ENCODE measurements around the gene RRP7A.
"Not testable (repeated sequence)": the region's sequence is repeated elsewhere in the genome, so short reads cannot be mapped to it uniquely, and the experiment has no call there.

Gene RRP7A

DNA sequence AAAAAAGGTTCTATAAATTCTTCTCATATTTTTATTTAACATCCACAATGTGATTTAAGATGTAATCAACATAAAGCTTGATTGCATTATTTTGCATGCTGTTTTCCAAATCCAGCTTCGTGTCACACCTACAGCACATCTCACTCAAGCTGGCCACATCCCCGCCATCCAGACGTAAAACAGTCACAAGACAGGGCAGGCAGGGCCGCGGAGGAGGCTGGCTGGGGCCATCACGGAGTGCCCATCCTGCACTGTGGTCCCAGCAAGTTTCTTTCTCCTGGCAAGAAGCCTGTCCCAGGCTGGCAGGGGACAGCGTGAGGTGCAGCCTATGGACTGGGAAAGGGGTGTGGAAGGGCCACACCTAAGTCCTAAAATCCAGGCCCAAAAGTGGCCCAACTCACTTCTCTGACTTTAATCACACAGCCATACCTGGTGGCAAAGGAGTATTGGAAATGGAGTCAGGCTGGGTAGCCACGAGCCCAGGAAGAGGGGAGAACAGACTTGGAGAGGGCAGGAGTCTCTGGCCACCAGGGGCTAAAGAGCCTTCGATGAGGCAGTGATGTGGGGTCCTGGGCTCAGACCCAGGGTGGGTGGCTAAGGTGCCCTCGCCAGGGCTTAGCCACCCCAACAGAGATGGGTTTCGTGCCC is 11.1 kb downstream of the RRP7A start:
- DNase-seq (ENCODE audit: low read depth, low spot score); H3K27ac ChIP-seq: not testable (repeated sequence)

- DNase-seq (ENCODE audit: low read depth, low spot score): no peak
- no peak overlapping the region for H3K27ac ChIP-seq
Measured at GRCh38 chr22:42500836-42501179, 18.8 kb downstream of the RRP7A start.

DNA sequence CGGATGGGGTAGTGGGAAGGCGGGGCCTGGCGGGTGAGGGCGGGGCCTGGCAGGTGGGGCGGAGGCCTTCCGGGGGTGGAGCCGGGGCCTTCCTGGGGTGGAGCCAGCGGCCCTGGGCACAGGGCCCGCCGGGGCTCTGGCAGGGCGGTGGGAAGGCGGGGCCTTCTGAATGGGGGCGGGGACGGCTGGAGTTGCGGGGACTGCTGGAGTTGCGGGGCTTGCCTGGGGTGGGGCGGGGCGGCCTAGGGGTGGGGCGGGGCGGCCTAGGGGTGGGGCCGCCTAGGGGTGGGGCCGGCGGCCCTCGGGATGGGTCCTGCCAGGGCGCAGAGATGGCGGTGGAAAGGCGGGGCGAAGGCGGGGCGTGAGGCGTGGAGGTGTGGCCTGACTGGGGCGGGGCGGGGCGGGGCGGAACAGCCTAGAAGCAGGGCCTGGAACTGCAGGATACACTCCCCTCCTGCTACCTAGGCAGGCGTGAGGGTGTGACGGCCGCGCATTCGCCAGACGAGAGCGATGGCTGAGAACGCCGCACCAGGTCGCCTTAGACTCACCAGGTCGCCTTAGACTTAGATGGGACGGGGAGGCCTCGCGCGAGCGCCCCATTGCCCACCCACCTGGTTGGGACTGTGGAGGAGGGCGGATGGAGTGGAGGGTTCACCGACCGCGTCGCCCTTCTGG is 19.3 kb downstream of the RRP7A start:
- H3K27ac ChIP-seq: peak overlapping the region; percentile 55
- DNase-seq (ENCODE audit: low read depth, low spot score): peak; percentile 16

- not testable (repeated sequence) for DNase-seq (ENCODE audit: low read depth, low spot score)
- peak overlapping the region; percentile 55 for H3K27ac ChIP-seq
Measured at GRCh38 chr22:42499773-42500160, 19.8 kb downstream of the RRP7A start.

DNA sequence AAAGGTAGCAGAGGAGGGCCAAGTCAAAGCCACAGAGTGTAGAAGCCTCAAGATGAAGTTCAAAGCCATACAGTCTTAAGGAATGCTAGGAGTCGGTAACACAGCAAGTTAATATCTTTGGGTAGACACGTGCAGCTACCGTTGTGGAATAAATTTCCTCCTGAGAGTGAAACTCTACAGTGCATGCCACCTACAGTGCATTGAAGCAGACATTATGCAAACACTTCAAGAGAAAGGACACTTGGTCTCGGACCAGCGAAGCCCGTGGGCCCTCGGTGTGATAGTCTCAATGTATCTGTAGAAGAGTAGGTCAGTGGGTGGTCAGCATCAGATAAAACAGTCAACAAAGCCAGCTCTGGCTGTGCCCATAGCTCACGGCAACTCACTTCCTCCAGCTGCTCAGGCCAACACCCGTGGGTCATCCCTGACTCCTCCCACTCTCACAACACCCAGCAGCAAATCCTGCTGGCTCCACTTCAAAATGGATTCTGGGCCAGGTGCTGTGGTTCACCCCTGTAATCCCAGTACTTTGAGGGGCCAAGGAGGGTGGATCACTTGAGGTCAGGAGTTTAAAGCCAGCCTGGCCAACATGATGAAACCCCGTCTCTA is 24.0 kb downstream of the RRP7A start:
- not testable (repeated sequence) for H3K27ac ChIP-seq; DNase-seq (ENCODE audit: low read depth, low spot score)

GRCh38 chr22:42493393-42493792 is 26.2 kb downstream of the RRP7A start:
- no peak overlapping the region for H3K27ac ChIP-seq
- DNase-seq (ENCODE audit: low read depth, low spot score): no peak

GRCh38 chr22:42492323-42492690 is 27.3 kb downstream of the RRP7A start:
- no peak overlapping the region for H3K27ac ChIP-seq
- DNase-seq (ENCODE audit: low read depth, low spot score): no peak

DNA sequence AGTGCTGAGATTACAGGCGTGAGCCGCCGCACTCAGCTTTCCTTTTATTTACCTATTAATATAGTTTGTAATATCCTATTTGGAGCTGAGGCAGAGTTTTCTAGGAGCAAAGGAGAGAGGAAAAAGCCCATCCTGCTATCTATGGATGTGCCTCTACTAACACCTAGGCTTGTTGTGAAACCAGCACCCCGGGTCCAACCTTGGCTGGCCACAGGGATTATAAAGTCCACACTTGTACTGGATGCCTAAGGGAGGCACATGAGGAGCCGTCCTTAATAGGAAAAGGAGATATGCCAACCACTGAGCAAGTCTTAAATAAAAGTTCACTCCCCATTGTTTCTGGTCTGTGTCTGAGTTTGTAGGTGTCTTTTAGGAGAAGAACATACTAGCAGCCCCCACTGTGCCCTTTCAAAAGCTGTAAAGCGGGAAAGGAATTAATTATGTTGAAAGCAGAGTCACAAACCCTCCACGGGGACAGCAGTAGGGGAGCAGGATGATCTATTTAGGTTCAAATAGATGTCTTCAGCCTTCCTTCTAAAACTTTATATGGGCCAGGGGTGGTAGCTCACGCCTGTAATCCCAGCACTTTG is 29.3 kb downstream of the RRP7A start:
- no peak for DNase-seq (ENCODE audit: low read depth, low spot score)
- no peak overlapping the region for H3K27ac ChIP-seq

- no peak for DNase-seq (ENCODE audit: low read depth, low spot score)
- no peak overlapping the region for H3K27ac ChIP-seq
Measured at GRCh38 chr22:42489000-42489399, 30.6 kb downstream of the RRP7A start.

DNA sequence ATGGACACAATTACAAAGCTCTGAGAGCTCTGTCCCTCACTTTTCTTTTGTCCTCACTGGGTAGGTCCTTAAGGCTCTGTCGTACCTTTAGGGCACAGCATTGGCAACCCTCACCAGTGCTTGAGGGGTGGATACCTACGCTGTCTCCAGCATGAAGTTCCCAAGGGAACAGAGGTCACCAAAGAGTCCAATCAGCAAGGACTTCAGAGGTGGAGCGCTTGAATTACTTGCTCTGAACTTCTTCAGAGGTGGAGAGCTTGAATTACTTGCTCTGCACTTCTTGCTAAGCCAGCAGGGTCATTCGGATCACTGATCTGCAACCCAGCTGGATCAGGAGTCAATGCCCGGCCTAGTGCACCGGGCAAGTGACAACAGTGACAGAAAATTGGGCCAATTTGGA is 35.1 kb downstream of the RRP7A start:
- H3K27ac ChIP-seq: no peak overlapping the region

DNA sequence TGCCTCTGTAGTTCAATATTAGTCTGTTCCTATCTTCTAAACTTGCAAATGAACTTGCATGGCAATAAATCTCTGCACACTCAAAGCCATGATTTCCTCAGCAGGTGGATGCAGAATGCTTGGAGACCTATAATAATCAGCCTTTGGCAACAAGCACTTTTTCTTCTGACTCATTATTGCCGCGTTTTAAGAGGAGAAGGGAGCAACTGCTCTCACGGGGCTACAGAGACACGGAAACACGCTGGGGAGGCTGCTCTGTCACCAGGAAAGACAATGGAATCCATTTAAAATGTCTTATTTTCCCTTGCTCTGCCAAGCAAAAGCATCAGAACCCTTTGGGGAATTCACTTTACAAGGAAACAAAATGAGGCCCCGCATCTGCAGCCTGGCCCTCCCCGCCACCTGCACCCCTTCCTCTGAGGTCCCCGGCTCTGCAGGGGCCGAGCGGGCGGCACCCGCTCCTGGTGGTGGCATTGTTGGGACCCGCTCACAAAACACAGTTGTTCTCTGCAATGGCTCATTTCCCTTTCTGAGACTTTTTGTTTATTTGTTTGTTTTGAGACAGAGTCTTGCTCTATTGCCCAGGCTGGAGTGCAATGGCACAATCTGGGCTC is 35.9 kb downstream of the RRP7A start:
- not testable (repeated sequence) for DNase-seq (ENCODE audit: low read depth, low spot score); H3K27ac ChIP-seq

More for the DNA sequence above, 35.1 kb downstream of the RRP7A start:
- DNase-seq (ENCODE audit: low read depth, low spot score): no peak

DNA sequence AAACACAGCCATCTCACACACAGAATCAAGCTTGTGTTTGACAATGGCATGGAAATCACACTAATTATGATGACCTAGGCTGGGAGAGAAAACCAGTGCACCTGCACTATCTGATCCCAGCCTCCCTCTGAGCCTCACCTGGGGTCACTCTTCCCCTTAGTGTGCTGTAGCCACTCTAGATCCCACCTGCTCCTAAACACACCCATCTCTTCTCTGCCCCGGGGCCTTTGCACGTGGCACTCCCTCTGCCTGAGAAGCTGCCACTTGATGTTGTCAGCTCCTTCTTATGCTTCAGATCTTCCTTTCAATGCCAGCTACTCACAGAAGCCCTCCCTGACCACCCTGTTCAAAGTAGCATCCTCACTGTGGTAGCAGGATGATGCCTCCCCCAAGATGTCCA is 44.5 kb downstream of the RRP7A start:
- no peak for DNase-seq (ENCODE audit: low read depth, low spot score)
- no peak overlapping the region for H3K27ac ChIP-seq

DNA sequence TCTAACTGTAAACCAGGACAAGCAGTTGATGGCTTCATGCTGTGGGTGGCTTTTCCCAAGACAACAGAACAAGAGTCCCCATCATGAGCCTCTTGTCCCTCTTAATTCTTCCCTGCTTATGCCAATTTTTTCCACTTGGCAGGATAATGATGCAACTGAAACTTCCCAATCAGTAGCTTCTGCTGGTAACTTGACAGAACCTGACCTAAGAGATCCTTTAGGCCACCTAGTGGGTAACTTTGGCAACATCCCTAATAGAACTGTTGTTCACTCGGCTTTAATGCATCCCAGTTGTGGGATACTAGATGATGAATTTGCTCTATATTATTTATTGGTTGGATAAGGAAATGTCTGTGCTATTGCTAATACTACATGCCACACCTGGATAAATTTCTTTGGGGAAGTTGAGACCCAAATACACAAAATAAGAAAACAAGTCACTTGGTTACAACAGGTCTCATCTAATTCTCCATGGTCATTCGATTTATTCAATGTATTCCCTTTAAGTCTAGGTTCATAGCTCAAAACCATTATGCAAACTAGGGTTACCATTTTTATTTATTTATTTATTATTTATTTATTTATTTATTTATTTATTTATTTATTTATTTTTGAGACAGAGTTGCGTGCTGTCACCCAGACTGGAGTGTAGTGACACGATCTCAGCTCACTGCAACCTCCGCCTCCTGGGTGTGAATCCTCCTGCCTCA is 46.0 kb downstream of the RRP7A start:
- no peak overlapping the region for H3K27ac ChIP-seq
- peak; percentile 8 for DNase-seq (ENCODE audit: low read depth, low spot score)

GRCh38 chr22:42472671-42473070 is 46.9 kb downstream of the RRP7A start:
- DNase-seq (ENCODE audit: low read depth, low spot score): no peak
- no peak overlapping the region for H3K27ac ChIP-seq

- no peak overlapping the region for H3K27ac ChIP-seq
- no peak for DNase-seq (ENCODE audit: low read depth, low spot score)
Measured at GRCh38 chr22:42471441-42471840, 48.2 kb downstream of the RRP7A start.

GRCh38 chr22:42470366-42471082 is 49.1 kb downstream of the RRP7A start:
- DNase-seq (ENCODE audit: low read depth, low spot score): no peak

DNA sequence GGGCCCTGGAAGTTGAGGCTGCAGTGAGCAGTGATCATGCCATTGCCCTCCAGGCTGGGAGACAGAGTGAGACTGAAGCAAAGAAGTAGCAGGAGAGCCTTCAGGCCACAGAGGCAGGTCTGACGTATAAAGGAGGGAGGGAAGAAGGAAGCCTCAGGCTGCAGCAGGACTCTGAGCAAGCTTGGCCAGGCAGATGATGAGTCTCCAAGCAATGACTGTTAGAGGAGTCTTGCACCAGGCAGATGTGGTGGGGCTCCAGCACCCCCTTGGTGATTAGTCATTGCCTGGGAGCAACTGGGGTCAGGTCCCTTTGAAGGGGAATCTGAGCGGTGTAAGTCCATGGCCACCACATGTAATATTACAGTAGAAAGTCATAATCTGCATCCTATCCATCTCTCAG is 50.8 kb downstream of the RRP7A start:
- H3K27ac ChIP-seq: no peak overlapping the region
- DNase-seq (ENCODE audit: low read depth, low spot score): no peak

More at GRCh38 chr22:42470366-42471082, 49.1 kb downstream of the RRP7A start:
- H3K27ac ChIP-seq: no peak overlapping the region

- no peak for DNase-seq (ENCODE audit: low read depth, low spot score)
- H3K27ac ChIP-seq: no peak overlapping the region
Measured at GRCh38 chr22:42462016-42462415, 57.6 kb downstream of the RRP7A start.

DNA sequence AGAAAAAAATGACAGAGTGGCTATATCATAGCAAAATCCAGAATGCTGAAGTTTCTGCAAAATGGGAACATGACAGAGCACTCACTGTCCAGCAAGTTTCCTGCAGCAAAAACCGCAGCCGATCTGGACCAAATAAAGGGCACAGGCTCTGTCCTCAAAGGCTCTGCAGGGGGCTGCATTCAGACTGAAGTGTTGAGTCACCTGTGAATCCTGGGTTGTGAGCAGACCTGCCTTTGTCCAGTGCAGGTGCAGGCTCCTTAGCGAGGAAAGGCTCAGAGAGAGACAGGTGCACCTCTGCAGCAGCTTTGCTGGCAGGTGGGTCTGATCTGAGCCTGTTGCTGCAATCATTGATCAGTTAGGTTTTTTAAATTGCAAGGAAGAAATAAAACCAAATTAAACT is 58.1 kb downstream of the RRP7A start:
- H3K27ac ChIP-seq: no peak overlapping the region
- DNase-seq (ENCODE audit: low read depth, low spot score): no peak

All from epithelial cell of prostate (primary cell).